Measurements from ENCODE around the gene XCL1. TPM values are rescaled to one million over a fixed set of nuclear protein-coding genes. Genes with fewer than 3 reads are reported as not detected.
A peak's percentile ranks its signal among the peaks of the same experiment; 100 is the strongest.

XCL1 gene
- total RNA-seq, 1 experiment from 2014 or later, result not detected

GRCh38 chr1:168609741-168610510 is 33.5 kb downstream of the XCL1 start:
- ChIA-PET POLR2A (no interaction called here), CTCF (interaction anchor here (0.7 to 2.2 kb wide), 3 partner anchors 11 to 739 kb away, joined by 3 to 10 read pairs (median 5); no protein-coding TSS in a partner anchor), RAD21 (ENCODE audit: low non-redundant PET in 1 of 2, low total read pairs in 2 of 2, uncharacterized antibody in 2 of 2, unreplicated experiment in 2 of 2) (no interaction called here)
- intact Hi-C loops (cut with micrococcal nuclease), result loop anchor here (10.0 kb wide), 2 partner anchors 265 to 855 kb away; no protein-coding TSS in a partner anchor
- ATAC-seq (peak; percentile 32; the same call in 1 of the 2 replicates), DNase-seq (ENCODE audit: low read depth, low spot score) (no peak)
- Histone ChIP-seq H3K4me3 (replicated peaks in 1 of 2; ENCODE audit: low read depth in 1 of 2, low read length in 2 of 2) (no peak overlapping the region), H2AFZ (ENCODE audit: low read depth, low read length, poor library complexity, severe bottlenecking) (no peak overlapping the region), H3K27ac (ENCODE audit: low read depth, low read length) (no peak overlapping the region), H3K4me2 (ENCODE audit: low read length) (no peak overlapping the region), H3K4me1 (ENCODE audit: control insufficient read depth in 1 of 2, insufficient read depth in 2 of 2, low read length in 2 of 2) (no peaks in the 10 kb centered on the region), H3K36me3 (ENCODE audit: control insufficient read depth in 1 of 2, insufficient read depth in 2 of 2, low read length in 2 of 2) (no peaks in the 10 kb centered on the region), H4K20me1 (ENCODE audit: insufficient read depth) (no peaks in the 10 kb centered on the region), H3K9me3 (ENCODE audit: control insufficient read depth in 1 of 2, insufficient read depth in 1 of 2, low read depth in 1 of 2, low read length in 2 of 2) (no peaks in the 10 kb centered on the region), H3K9ac (ENCODE audit: low read length) (no peak overlapping the region), H3K9me2 (ENCODE audit: insufficient read depth) (no peaks in the 10 kb centered on the region), H3K27me3 (ENCODE audit: insufficient read depth, low read length) (no peaks in the 10 kb centered on the region), H3K79me2 (ENCODE audit: insufficient read depth, low read length) (no peaks in the 10 kb centered on the region)
- no TSS peak for BruUV-seq (replicated peaks)
- TF ChIP-seq SP1 (IDR thresholded peaks at IDR 0.05; ENCODE audit: low read depth) (no peak), CEBPB (IDR thresholded peaks at IDR 0.05; ENCODE audit: low read depth) (no peak), RAD21 (IDR thresholded peaks at IDR 0.05; ENCODE audit: low read depth) (peak; percentile 15; the same call in 1 of the 2 replicates)
- TF ChIP-seq, protein P1, sequence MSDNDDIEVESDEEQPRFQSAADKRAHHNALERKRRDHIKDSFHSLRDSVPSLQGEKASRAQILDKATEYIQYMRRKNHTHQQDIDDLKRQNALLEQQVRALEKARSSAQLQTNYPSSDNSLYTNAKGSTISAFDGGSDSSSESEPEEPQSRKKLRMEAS (IDR thresholded peaks at IDR 0.05), result no peak

DNA sequence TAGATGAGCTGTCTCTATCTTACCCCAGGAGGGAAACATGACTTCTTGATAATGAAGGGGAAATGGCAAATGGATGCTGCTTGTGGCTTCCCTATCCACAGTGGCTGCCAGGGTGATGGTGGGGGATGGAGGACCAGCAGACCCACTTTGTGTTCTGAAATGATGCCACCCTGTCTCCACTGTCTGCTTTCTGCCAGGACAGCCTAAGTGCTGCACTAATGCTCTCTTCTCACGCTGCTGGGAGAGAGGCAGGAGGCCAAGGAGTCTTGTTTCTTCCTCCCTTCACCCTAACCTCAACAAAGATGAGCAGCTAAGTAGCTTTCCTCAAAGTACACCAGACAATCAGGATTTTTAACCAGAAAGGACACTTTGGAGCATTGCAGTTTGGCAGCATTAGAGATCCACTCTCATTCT is 36.6 kb downstream of the XCL1 start:
- Histone ChIP-seq H3K36me3 (ENCODE audit: control insufficient read depth in 1 of 2, insufficient read depth in 2 of 2, low read length in 2 of 2) (no peaks in the 10 kb centered on the region), H3K4me1 (ENCODE audit: control insufficient read depth in 1 of 2, insufficient read depth in 2 of 2, low read length in 2 of 2) (no peaks in the 10 kb centered on the region), H4K20me1 (ENCODE audit: insufficient read depth) (no peaks in the 10 kb centered on the region), H3K4me2 (ENCODE audit: low read length) (no peak overlapping the region), H3K9ac (ENCODE audit: low read length) (no peak overlapping the region), H3K9me2 (ENCODE audit: insufficient read depth) (no peaks in the 10 kb centered on the region), H3K27me3 (ENCODE audit: insufficient read depth, low read length) (no peaks in the 10 kb centered on the region), H3K27ac (ENCODE audit: low read depth, low read length) (no peak overlapping the region), H2AFZ (ENCODE audit: low read depth, low read length, poor library complexity, severe bottlenecking) (no peak overlapping the region), H3K4me3 (replicated peaks in 1 of 2; ENCODE audit: low read depth in 1 of 2, low read length in 2 of 2) (no peak overlapping the region), H3K9me3 (ENCODE audit: control insufficient read depth in 1 of 2, insufficient read depth in 1 of 2, low read depth in 1 of 2, low read length in 2 of 2) (no peaks in the 10 kb centered on the region), H3K79me2 (ENCODE audit: insufficient read depth, low read length) (no peaks in the 10 kb centered on the region)
- DNase-seq (ENCODE audit: low read depth, low spot score) (no peak), ATAC-seq (no peak)
- CTCF ChIA-PET, result no interaction called here
- no TSS peak for BruUV-seq (replicated peaks)
- intact Hi-C loops (cut with micrococcal nuclease), result no loop called here
- POLR2A ChIA-PET, result no interaction called here
- RAD21 ChIA-PET (ENCODE audit: low non-redundant PET in 1 of 2, low total read pairs in 2 of 2, uncharacterized antibody in 2 of 2, unreplicated experiment in 2 of 2), result no interaction called here
- no peak for TF ChIP-seq SP1 (IDR thresholded peaks at IDR 0.05; ENCODE audit: low read depth)
- no peak for TF ChIP-seq EZH2phosphoT487 (IDR thresholded peaks at IDR 0.05; ENCODE audit: borderline replicate concordance)
